PFSK-1 (cell line): ENCODE results near the gene LMO7.

Source experiments
- FOXP2 ChIP-seq: optimal IDR thresholded peaks from 2 replicates; pipeline ENCODE3; 2011; ENCODE audit warnings: borderline replicate concordance, control low read depth, inconsistent platforms; ENCODE audit not compliant: insufficient read depth; ENCODE audit errors: extremely low read length, extremely low read depth
- POLR2AphosphoS5 ChIP-seq: IDR thresholded peaks from 2 replicates; pipeline ENCODE4 v1.6.1; 2012; ENCODE audit warnings: low read depth, mild to moderate bottlenecking, control low read depth, low read length, moderate library complexity
- SIN3A ChIP-seq: IDR thresholded peaks from 2 replicates; pipeline ENCODE4 v1.6.1; 2012; ENCODE audit warnings: mild to moderate bottlenecking, low read length, moderate library complexity, borderline replicate concordance; ENCODE audit not compliant: insufficient read depth
- TF ChIP-seq, protein P1 (sequence below), 2 experiments: IDR thresholded peaks; 2 replicates each; pipeline versions ENCODE4 v1.6.1 to v1.8.0; 2011 to 2012; ENCODE audit warnings: low read depth in 2 of 2, low read length in 2 of 2, control low read depth in 1 of 2, inconsistent platforms in 1 of 2, mild to moderate bottlenecking in 1 of 2, moderate library complexity in 1 of 2; ENCODE audit not compliant: insufficient read depth in 1 of 2

DNA sequence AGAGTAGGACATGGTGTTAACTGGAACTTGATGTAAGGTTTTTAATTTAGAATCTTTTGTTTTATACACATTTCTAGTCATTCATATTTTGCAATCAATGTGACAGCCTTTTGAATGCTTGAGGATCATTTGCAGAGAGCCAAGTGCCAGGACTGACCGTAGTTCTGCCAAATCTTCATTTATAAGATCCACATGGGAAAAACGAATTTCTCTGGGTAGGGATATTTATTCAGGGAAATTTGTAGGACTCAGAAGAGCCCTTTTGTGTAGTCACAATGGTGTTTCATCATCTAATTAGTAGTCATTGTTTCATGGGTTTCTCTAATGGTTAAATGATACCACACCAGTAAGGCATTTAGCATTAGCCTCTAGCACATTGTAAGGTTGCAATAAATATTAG lies 161.1 kb downstream of the LMO7 start:
- TF ChIP-seq POLR2AphosphoS5, result no peak
- TF ChIP-seq, protein P1, sequence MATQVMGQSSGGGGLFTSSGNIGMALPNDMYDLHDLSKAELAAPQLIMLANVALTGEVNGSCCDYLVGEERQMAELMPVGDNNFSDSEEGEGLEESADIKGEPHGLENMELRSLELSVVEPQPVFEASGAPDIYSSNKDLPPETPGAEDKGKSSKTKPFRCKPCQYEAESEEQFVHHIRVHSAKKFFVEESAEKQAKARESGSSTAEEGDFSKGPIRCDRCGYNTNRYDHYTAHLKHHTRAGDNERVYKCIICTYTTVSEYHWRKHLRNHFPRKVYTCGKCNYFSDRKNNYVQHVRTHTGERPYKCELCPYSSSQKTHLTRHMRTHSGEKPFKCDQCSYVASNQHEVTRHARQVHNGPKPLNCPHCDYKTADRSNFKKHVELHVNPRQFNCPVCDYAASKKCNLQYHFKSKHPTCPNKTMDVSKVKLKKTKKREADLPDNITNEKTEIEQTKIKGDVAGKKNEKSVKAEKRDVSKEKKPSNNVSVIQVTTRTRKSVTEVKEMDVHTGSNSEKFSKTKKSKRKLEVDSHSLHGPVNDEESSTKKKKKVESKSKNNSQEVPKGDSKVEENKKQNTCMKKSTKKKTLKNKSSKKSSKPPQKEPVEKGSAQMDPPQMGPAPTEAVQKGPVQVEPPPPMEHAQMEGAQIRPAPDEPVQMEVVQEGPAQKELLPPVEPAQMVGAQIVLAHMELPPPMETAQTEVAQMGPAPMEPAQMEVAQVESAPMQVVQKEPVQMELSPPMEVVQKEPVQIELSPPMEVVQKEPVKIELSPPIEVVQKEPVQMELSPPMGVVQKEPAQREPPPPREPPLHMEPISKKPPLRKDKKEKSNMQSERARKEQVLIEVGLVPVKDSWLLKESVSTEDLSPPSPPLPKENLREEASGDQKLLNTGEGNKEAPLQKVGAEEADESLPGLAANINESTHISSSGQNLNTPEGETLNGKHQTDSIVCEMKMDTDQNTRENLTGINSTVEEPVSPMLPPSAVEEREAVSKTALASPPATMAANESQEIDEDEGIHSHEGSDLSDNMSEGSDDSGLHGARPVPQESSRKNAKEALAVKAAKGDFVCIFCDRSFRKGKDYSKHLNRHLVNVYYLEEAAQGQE (IDR thresholded peaks at IDR 0.05; ENCODE audit: insufficient read depth in 1 of 2, low read depth in 2 of 2, low read length in 2 of 2), result no peak
- no peak for TF ChIP-seq SIN3A
- TF ChIP-seq FOXP2, result no peak
